Measurements from ENCODE around the gene BDH2.

GRCh38 chr4:103098756-103099440, 736 bp downstream of the BDH2 start:
- no peak for TF ChIP-seq CTCF (IDR thresholded peaks at IDR 0.05)
- no peak for TF ChIP-seq POLR2AphosphoS5 (IDR thresholded peaks at IDR 0.05)
- TF ChIP-seq POLR2A (IDR thresholded peaks at IDR 0.05): no peak

All from stomach (tissue), 4 donors.